ENCODE results near the gene CNTN5.

The CNTN5 gene

GRCh38 chr11:99522467-99523173, 501.9 kb downstream of the CNTN5 start:
- TF ChIP-seq YY1 (IDR thresholded peaks at IDR 0.05; ENCODE audit: low read depth) (no peak), MAX (IDR thresholded peaks at IDR 0.05) (no peak), EP300 (IDR thresholded peaks at IDR 0.05; ENCODE audit: borderline replicate concordance) (no peak), TCF12 (IDR thresholded peaks at IDR 0.05; ENCODE audit: low read depth) (no peak), CEBPB (IDR thresholded peaks at IDR 0.05) (no peak), ZBTB7A (IDR thresholded peaks at IDR 0.05; ENCODE audit: low read depth) (no peak), FOXM1 (IDR thresholded peaks at IDR 0.05; ENCODE audit: borderline replicate concordance, low read depth) (no peak), EGR1 (IDR thresholded peaks at IDR 0.05) (no peak), USF1 (IDR thresholded peaks at IDR 0.05) (no peak), TEAD4 (IDR thresholded peaks at IDR 0.05) (no peak), CREB1 (IDR thresholded peaks at IDR 0.05; ENCODE audit: low read depth) (no peak)

- no peak for TF ChIP-seq ZBTB7A (IDR thresholded peaks at IDR 0.05; ENCODE audit: low read depth)
Measured at GRCh38 chr11:99531468-99531867, 510.7 kb downstream of the CNTN5 start.

- no peak for TF ChIP-seq RAD21 (IDR thresholded peaks at IDR 0.05; ENCODE audit: low read depth)
- no peak for TF ChIP-seq TAF1 (IDR thresholded peaks at IDR 0.05; ENCODE audit: low read depth)
- TF ChIP-seq EGR1 (IDR thresholded peaks at IDR 0.05): no peak
- TF ChIP-seq CEBPB (IDR thresholded peaks at IDR 0.05): no peak
- TF ChIP-seq TCF12 (IDR thresholded peaks at IDR 0.05; ENCODE audit: low read depth): no peak
- no peak for TF ChIP-seq EP300 (IDR thresholded peaks at IDR 0.05; ENCODE audit: borderline replicate concordance)
- no peak for TF ChIP-seq USF1 (IDR thresholded peaks at IDR 0.05)
- no peak for TF ChIP-seq YY1 (IDR thresholded peaks at IDR 0.05; ENCODE audit: low read depth)
- no peak for TF ChIP-seq TEAD4 (IDR thresholded peaks at IDR 0.05)
- no peak for TF ChIP-seq ZBTB7A (IDR thresholded peaks at IDR 0.05; ENCODE audit: low read depth)
- TF ChIP-seq REST (IDR thresholded peaks at IDR 0.05; ENCODE audit: low read depth): no peak
- TF ChIP-seq FOXM1 (IDR thresholded peaks at IDR 0.05; ENCODE audit: borderline replicate concordance, low read depth): no peak
- TF ChIP-seq CREB1 (IDR thresholded peaks at IDR 0.05; ENCODE audit: low read depth): no peak
- no peak for TF ChIP-seq MAX (IDR thresholded peaks at IDR 0.05)
- no peak for TF ChIP-seq NFIC (IDR thresholded peaks at IDR 0.05)
Measured at GRCh38 chr11:99534812-99535211, 514.1 kb downstream of the CNTN5 start.

GRCh38 chr11:99535406-99535805, 514.7 kb downstream of the CNTN5 start:
- TF ChIP-seq FOXM1 (IDR thresholded peaks at IDR 0.05; ENCODE audit: borderline replicate concordance, low read depth): no peak
- TF ChIP-seq YY1 (IDR thresholded peaks at IDR 0.05; ENCODE audit: low read depth): no peak
- no peak for TF ChIP-seq EP300 (IDR thresholded peaks at IDR 0.05; ENCODE audit: borderline replicate concordance)
- no peak for TF ChIP-seq REST (IDR thresholded peaks at IDR 0.05; ENCODE audit: low read depth)
- no peak for TF ChIP-seq RAD21 (IDR thresholded peaks at IDR 0.05; ENCODE audit: low read depth)
- TF ChIP-seq TEAD4 (IDR thresholded peaks at IDR 0.05): no peak
- no peak for TF ChIP-seq EGR1 (IDR thresholded peaks at IDR 0.05)
- TF ChIP-seq CEBPB (IDR thresholded peaks at IDR 0.05): no peak
- no peak for TF ChIP-seq TAF1 (IDR thresholded peaks at IDR 0.05; ENCODE audit: low read depth)
- no peak for TF ChIP-seq NFIC (IDR thresholded peaks at IDR 0.05)
- no peak for TF ChIP-seq CREB1 (IDR thresholded peaks at IDR 0.05; ENCODE audit: low read depth)
- TF ChIP-seq MAX (IDR thresholded peaks at IDR 0.05): no peak
- no peak for TF ChIP-seq USF1 (IDR thresholded peaks at IDR 0.05)
- no peak for TF ChIP-seq TCF12 (IDR thresholded peaks at IDR 0.05; ENCODE audit: low read depth)
- TF ChIP-seq ZBTB7A (IDR thresholded peaks at IDR 0.05; ENCODE audit: low read depth): no peak

GRCh38 chr11:99535819-99536218, 515.1 kb downstream of the CNTN5 start:
- TF ChIP-seq TCF12 (IDR thresholded peaks at IDR 0.05; ENCODE audit: low read depth): no peak
- TF ChIP-seq USF1 (IDR thresholded peaks at IDR 0.05): no peak
- TF ChIP-seq EGR1 (IDR thresholded peaks at IDR 0.05): no peak
- TF ChIP-seq RAD21 (IDR thresholded peaks at IDR 0.05; ENCODE audit: low read depth): no peak
- TF ChIP-seq MAX (IDR thresholded peaks at IDR 0.05): no peak
- TF ChIP-seq REST (IDR thresholded peaks at IDR 0.05; ENCODE audit: low read depth): no peak
- TF ChIP-seq TAF1 (IDR thresholded peaks at IDR 0.05; ENCODE audit: low read depth): no peak
- no peak for TF ChIP-seq TEAD4 (IDR thresholded peaks at IDR 0.05)
- TF ChIP-seq FOXM1 (IDR thresholded peaks at IDR 0.05; ENCODE audit: borderline replicate concordance, low read depth): no peak
- no peak for TF ChIP-seq NFIC (IDR thresholded peaks at IDR 0.05)
- TF ChIP-seq EP300 (IDR thresholded peaks at IDR 0.05; ENCODE audit: borderline replicate concordance): no peak
- no peak for TF ChIP-seq YY1 (IDR thresholded peaks at IDR 0.05; ENCODE audit: low read depth)
- no peak for TF ChIP-seq CREB1 (IDR thresholded peaks at IDR 0.05; ENCODE audit: low read depth)

Data from Ishikawa (cell line).